Measurements from ENCODE around the gene CMSS1. TPM values are rescaled to one million over a fixed set of nuclear protein-coding genes. Genes with fewer than 3 reads are reported as not detected.

Gene CMSS1
- total RNA-seq, result 1 to 10 TPM; 3.8 to 5.3 TPM
- polyA plus RNA-seq, result 10 to 100 TPM in 1 of 2 donors, 1 to 10 TPM in 1; 9.7 to 19.5 TPM

- H3K36me3 ChIP-seq (ENCODE audit: control insufficient read depth in 4 of 4, insufficient read depth in 3 of 4, low read depth in 1 of 4, low read length in 3 of 4), result no peaks in the 10 kb centered on the region
- under 1% methylated on average over 60 of the region's 60 CpGs for WGBS
- H3K27me3 ChIP-seq (ENCODE audit: control insufficient read depth in 4 of 4, insufficient read depth in 4 of 4, low read length in 3 of 4), result no peaks in the 10 kb centered on the region
- peak; percentile 52 for TF ChIP-seq SP1 (IDR thresholded peaks at IDR 0.05)
- peak; percentile 57 for TF ChIP-seq REST (IDR thresholded peaks at IDR 0.05)
- TF ChIP-seq YY1 (IDR thresholded peaks at IDR 0.05), result peak; percentile 70
- peak; percentile 27 for TF ChIP-seq HNF4A (conservative IDR thresholded peaks at IDR 0.05)
- TF ChIP-seq, protein P1, sequence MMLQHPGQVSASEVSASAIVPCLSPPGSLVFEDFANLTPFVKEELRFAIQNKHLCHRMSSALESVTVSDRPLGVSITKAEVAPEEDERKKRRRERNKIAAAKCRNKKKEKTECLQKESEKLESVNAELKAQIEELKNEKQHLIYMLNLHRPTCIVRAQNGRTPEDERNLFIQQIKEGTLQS (IDR thresholded peaks at IDR 0.05), result peak; percentile 62
- peak; percentile 9 for TF ChIP-seq FOXA1 (IDR thresholded peaks at IDR 0.05)
- TF ChIP-seq, protein P2, sequence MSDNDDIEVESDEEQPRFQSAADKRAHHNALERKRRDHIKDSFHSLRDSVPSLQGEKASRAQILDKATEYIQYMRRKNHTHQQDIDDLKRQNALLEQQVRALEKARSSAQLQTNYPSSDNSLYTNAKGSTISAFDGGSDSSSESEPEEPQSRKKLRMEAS (IDR thresholded peaks at IDR 0.05), result peak; percentile 99
- TF ChIP-seq JUND (IDR thresholded peaks at IDR 0.05), result peak; percentile 70 to 72
- TF ChIP-seq, protein P3, sequence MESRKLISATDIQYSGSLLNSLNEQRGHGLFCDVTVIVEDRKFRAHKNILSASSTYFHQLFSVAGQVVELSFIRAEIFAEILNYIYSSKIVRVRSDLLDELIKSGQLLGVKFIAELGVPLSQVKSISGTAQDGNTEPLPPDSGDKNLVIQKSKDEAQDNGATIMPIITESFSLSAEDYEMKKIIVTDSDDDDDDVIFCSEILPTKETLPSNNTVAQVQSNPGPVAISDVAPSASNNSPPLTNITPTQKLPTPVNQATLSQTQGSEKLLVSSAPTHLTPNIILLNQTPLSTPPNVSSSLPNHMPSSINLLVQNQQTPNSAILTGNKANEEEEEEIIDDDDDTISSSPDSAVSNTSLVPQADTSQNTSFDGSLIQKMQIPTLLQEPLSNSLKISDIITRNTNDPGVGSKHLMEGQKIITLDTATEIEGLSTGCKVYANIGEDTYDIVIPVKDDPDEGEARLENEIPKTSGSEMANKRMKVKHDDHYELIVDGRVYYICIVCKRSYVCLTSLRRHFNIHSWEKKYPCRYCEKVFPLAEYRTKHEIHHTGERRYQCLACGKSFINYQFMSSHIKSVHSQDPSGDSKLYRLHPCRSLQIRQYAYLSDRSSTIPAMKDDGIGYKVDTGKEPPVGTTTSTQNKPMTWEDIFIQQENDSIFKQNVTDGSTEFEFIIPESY (IDR thresholded peaks at IDR 0.05), result peak; percentile 79
- TF ChIP-seq, protein P4, sequence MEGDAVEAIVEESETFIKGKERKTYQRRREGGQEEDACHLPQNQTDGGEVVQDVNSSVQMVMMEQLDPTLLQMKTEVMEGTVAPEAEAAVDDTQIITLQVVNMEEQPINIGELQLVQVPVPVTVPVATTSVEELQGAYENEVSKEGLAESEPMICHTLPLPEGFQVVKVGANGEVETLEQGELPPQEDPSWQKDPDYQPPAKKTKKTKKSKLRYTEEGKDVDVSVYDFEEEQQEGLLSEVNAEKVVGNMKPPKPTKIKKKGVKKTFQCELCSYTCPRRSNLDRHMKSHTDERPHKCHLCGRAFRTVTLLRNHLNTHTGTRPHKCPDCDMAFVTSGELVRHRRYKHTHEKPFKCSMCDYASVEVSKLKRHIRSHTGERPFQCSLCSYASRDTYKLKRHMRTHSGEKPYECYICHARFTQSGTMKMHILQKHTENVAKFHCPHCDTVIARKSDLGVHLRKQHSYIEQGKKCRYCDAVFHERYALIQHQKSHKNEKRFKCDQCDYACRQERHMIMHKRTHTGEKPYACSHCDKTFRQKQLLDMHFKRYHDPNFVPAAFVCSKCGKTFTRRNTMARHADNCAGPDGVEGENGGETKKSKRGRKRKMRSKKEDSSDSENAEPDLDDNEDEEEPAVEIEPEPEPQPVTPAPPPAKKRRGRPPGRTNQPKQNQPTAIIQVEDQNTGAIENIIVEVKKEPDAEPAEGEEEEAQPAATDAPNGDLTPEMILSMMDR (IDR thresholded peaks at IDR 0.05; ENCODE audit: low read depth, low read length, missing input control), result peak; percentile 16
- peak; percentile 18 for TF ChIP-seq TAF1 (conservative IDR thresholded peaks at IDR 0.05)
- peak; percentile 5 for TF ChIP-seq FOXA2 (IDR thresholded peaks at IDR 0.05)
- TF ChIP-seq RXRA (IDR thresholded peaks at IDR 0.05), result peak; percentile 11 to 22
- no peak for TF ChIP-seq RAD21 (IDR thresholded peaks at IDR 0.05)
- no peak for TF ChIP-seq NR2F2 (IDR thresholded peaks at IDR 0.05)
- peak in 1 of 2 donors; percentile 59 for TF ChIP-seq GABPA (IDR thresholded peaks at IDR 0.05 in 1 of 2, conservative IDR thresholded peaks at IDR 0.05 in 1 of 2)
- peak in 1 of 2 donors; percentile 32 for TF ChIP-seq EGR1 (IDR thresholded peaks at IDR 0.05; ENCODE audit: low read depth in 2 of 2)
- no peak for TF ChIP-seq HNF4G (IDR thresholded peaks at IDR 0.05)
- H3K27ac ChIP-seq (ENCODE audit: low read depth in 1 of 2, low read length in 2 of 2), result peak within 1 kb of the TSS; percentile 80 to 88
- H3K4me3 ChIP-seq (ENCODE audit: low read depth in 1 of 3, low read length in 3 of 3), result peak within 1 kb of the TSS; percentile 62 to 98 (median 93)
- H3K9me3 ChIP-seq (ENCODE audit: control insufficient read depth in 4 of 4, low read length in 3 of 4), result no peaks in the 10 kb centered on the region
- peak; percentile 96 for DNase-seq (ENCODE audit: low spot score)
- peaks cover 6 to 19% (median 8%) of the 10 kb centered on the region in 4 donors for H3K4me1 ChIP-seq (ENCODE audit: control insufficient read depth in 4 of 4, insufficient read depth in 4 of 4, low read length in 3 of 4)
- peak within 1 kb of the TSS; percentile 72 to 88 for H3K9ac ChIP-seq (ENCODE audit: low read depth in 1 of 2, low read length in 2 of 2)
Measured at GRCh38 chr3:99817437-99818240, at the start of gene CMSS1. TSS of gene CMSS1 (plus strand) at chr3:99817862.
